ENCODE data around the gene KREMEN1. TPM values are rescaled to one million over a fixed set of nuclear protein-coding genes. Genes with fewer than 3 reads are reported as not detected.

The KREMEN1 gene
- total and polyA plus RNA-seq, 2 experiments from 2014 or later, result 1.8 to 3.8 TPM

- Mint-ChIP-seq H3K36me3 (ENCODE audit: low read depth) (no peaks in the 10 kb centered on the region), H3K4me1 (peaks cover 27% of the 10 kb centered on the region), H3K4me3 (no peak overlapping the region), H3K27me3 (ENCODE audit: insufficient read depth, low read depth, poor library complexity) (peaks cover 18% of the 10 kb centered on the region), H3K27ac (no peak overlapping the region), H3K9me3 (no peaks in the 10 kb centered on the region)
- Histone ChIP-seq H3K36me3 (ENCODE audit: insufficient read depth) (no peaks in the 10 kb centered on the region), H3K79me2 (replicated peaks; ENCODE audit: insufficient read depth) (no peaks in the 10 kb centered on the region), H3F3A (replicated peaks; ENCODE audit: low read depth) (no peaks in the 10 kb centered on the region), H4K20me1 (replicated peaks; ENCODE audit: insufficient read depth) (no peaks in the 10 kb centered on the region; the same call in 1 of the 2 replicates), H3K9me2 (ENCODE audit: insufficient read depth) (no peaks in the 10 kb centered on the region), H3K27ac (ENCODE audit: low read depth) (no peak overlapping the region), H3K4me2 (no peak overlapping the region), H3K27me3 (ENCODE audit: insufficient read depth) (no peaks in the 10 kb centered on the region), H2AFZ (no peak overlapping the region), H3K4me1 (ENCODE audit: insufficient read depth) (peaks cover 6% of the 10 kb centered on the region; the same call in 1 of the 2 replicates), H3K4me3 (no peak overlapping the region)
- ATAC-seq (no peak; the same call in 2 of the 3 replicates), DNase-seq (ENCODE audit: low spot score) (no peak)
- no peak for TF ChIP-seq ZNF462 (CRISPR knock-in tag; IDR thresholded peaks at IDR 0.05)
- TF ChIP-seq EZH2phosphoT487 (IDR thresholded peaks at IDR 0.05; ENCODE audit: unreplicated experiment), result no peak
- TF ChIP-seq ETS1 (IDR thresholded peaks at IDR 0.05), result no peak
- no peak for TF ChIP-seq STAT1 (IDR thresholded peaks at IDR 0.05; ENCODE audit: unreplicated experiment)
- TF ChIP-seq ZNF114 (CRISPR knock-in tag; IDR thresholded peaks at IDR 0.05), result no peak
- no peak for TF ChIP-seq EZH2 (IDR thresholded peaks at IDR 0.05; ENCODE audit: low read depth, unreplicated experiment)
These were observed 144.2 kb downstream of the KREMEN1 start for GRCh38 chr22:29216873-29217666.

Small RNAs within 50 kb of the gene (small RNA-seq; reads per million reads assigned to genes)
- gene RNU6-1219P (ENCODE audit: low replicate concordance) (not detected), gene RNU6-810P (ENCODE audit: low replicate concordance) (not detected)

Other genes with a start within 250 kb of the KREMEN1 start
- 28.9 and 32.2 TPM in 2 replicates for gene ZNRF3, start 189.5 kb upstream of the KREMEN1 start, total RNA-seq (2014; rRNA removed; shearing (Covaris generic))
- 11.1 and 12.3 TPM in 2 replicates for gene ZNRF3, start 189.5 kb upstream of the KREMEN1 start, polyA plus RNA-seq (2016; fragmentation: Nextera tagmentation; extraction: Ambion mirVana)
- not detected in 2 replicates for gene C22orf31, start 11.2 kb upstream of the KREMEN1 start, total RNA-seq (2014; rRNA removed; shearing (Covaris generic))
- 0.36 TPM in 1 of 2 replicates, not detected in the other for gene C22orf31, start 11.2 kb upstream of the KREMEN1 start, polyA plus RNA-seq (2016; fragmentation: Nextera tagmentation; extraction: Ambion mirVana)
- 13.2 and 13.4 TPM in 2 replicates for gene EMID1, start 132.9 kb downstream of the KREMEN1 start, total RNA-seq (2014; rRNA removed; shearing (Covaris generic))
- 3.0 and 3.5 TPM in 2 replicates for gene EMID1, start 132.9 kb downstream of the KREMEN1 start, polyA plus RNA-seq (2016; fragmentation: Nextera tagmentation; extraction: Ambion mirVana)
- gene RHBDD3, start 194.9 kb downstream of the KREMEN1 start, total RNA-seq (2014; rRNA removed; shearing (Covaris generic)), result 95.6 and 115 TPM in 2 replicates
- gene RHBDD3, start 194.9 kb downstream of the KREMEN1 start, polyA plus RNA-seq (2016; fragmentation: Nextera tagmentation; extraction: Ambion mirVana), result 55.0 and 60.3 TPM in 2 replicates
- gene EWSR1, start 195.2 kb downstream of the KREMEN1 start, total RNA-seq (2014; rRNA removed; shearing (Covaris generic)), result 390 and 427 TPM in 2 replicates
- 382 and 391 TPM in 2 replicates for gene EWSR1, start 195.2 kb downstream of the KREMEN1 start, polyA plus RNA-seq (2016; fragmentation: Nextera tagmentation; extraction: Ambion mirVana)
- 4.9 and 9.5 TPM in 2 replicates for gene GAS2L1, start 233.6 kb downstream of the KREMEN1 start, total RNA-seq (2014; rRNA removed; shearing (Covaris generic))
- 3.7 and 5.2 TPM in 2 replicates for gene GAS2L1, start 233.6 kb downstream of the KREMEN1 start, polyA plus RNA-seq (2016; fragmentation: Nextera tagmentation; extraction: Ambion mirVana)
- gene RASL10A, start 242.7 kb downstream of the KREMEN1 start, total RNA-seq (2014; rRNA removed; shearing (Covaris generic)), result 0.54 and 3.0 TPM in 2 replicates
- 0.99 and 1.6 TPM in 2 replicates for gene RASL10A, start 242.7 kb downstream of the KREMEN1 start, polyA plus RNA-seq (2016; fragmentation: Nextera tagmentation; extraction: Ambion mirVana)